GM12874 (cell line): ENCODE results near the gene TFEB.

Source experiments
- TF ChIP-seq, protein P1 (sequence below): IDR thresholded peaks from 2 replicates; pipeline ENCODE4 v1.5.1; 2011; ENCODE audit warnings: low read depth, mild to moderate bottlenecking, control low read depth, low read length, moderate library complexity; ENCODE audit not compliant: insufficient read depth

Gene TFEB

GRCh38 chr6:41719436-41720261 lies 15.8 kb downstream of the TFEB start:
- TF ChIP-seq, protein P1, sequence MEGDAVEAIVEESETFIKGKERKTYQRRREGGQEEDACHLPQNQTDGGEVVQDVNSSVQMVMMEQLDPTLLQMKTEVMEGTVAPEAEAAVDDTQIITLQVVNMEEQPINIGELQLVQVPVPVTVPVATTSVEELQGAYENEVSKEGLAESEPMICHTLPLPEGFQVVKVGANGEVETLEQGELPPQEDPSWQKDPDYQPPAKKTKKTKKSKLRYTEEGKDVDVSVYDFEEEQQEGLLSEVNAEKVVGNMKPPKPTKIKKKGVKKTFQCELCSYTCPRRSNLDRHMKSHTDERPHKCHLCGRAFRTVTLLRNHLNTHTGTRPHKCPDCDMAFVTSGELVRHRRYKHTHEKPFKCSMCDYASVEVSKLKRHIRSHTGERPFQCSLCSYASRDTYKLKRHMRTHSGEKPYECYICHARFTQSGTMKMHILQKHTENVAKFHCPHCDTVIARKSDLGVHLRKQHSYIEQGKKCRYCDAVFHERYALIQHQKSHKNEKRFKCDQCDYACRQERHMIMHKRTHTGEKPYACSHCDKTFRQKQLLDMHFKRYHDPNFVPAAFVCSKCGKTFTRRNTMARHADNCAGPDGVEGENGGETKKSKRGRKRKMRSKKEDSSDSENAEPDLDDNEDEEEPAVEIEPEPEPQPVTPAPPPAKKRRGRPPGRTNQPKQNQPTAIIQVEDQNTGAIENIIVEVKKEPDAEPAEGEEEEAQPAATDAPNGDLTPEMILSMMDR, result no peak

DNA sequence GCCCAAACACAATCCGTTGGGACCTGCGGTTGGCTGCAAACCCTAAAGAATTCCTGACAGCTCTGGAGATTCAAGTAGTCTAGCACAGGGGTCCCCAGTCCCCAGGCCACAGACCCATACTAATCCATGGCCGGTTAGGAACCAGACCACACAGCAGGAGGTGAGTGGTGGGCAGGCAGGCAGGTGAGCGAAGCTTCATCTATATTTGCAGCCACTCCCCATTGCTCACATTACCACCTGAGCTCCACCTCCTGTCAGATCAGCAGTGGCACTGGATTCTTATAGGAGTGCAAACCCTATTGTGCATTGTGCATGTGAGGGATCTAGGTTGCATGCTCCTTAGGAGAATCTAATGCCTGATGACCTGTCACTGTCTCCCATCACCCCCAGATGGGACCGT lies 16.6 kb downstream of the TFEB start:
- TF ChIP-seq, protein P1, result no peak

- TF ChIP-seq, protein P1, result no peak
Measured at GRCh38 chr6:41717392-41717736, 18.0 kb downstream of the TFEB start.

DNA sequence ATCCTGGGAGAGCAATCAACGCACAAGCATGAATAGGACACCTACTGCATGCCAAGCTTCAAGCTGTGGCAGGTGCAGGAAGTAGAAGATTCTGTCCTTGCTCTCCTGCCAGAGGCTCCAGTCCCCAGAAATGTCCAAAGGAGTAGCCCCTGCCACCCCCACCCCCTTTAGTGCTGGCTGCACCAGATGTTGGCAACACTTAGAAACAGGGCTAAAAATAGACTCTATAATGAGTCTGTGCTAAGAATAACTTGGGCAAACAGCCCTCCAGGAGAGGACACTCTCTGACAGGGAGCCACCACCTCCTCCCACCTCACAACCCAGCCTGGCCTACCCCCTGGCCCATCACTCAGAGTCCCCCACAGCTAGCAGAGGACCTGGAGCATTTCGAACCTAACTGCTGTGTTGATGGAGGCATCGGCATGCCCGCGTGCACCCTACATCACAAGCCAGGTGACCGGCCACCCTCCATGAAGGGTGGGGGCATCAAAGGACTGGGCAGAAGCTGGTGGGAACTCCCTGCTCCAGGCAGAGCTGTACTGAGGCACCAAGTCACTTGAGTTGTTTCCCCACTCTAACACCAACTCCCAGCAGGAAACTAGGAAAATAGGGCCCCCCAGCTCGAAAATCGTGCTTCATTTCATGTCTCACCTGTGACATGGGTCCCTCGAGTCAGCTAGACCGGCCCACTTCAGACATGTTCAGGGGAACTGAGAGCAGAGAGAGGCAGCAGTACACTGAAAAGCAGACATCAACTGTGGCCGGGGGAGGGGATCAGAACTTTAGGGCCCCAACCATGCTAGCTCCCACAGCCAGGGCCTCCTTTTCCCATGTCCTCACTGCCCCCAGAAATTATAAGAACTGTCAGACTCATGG lies 18.7 kb downstream of the TFEB start:
- TF ChIP-seq, protein P1, result no peak

- TF ChIP-seq, protein P1, result no peak
Measured at GRCh38 chr6:41715795-41716515, 19.5 kb downstream of the TFEB start.

DNA sequence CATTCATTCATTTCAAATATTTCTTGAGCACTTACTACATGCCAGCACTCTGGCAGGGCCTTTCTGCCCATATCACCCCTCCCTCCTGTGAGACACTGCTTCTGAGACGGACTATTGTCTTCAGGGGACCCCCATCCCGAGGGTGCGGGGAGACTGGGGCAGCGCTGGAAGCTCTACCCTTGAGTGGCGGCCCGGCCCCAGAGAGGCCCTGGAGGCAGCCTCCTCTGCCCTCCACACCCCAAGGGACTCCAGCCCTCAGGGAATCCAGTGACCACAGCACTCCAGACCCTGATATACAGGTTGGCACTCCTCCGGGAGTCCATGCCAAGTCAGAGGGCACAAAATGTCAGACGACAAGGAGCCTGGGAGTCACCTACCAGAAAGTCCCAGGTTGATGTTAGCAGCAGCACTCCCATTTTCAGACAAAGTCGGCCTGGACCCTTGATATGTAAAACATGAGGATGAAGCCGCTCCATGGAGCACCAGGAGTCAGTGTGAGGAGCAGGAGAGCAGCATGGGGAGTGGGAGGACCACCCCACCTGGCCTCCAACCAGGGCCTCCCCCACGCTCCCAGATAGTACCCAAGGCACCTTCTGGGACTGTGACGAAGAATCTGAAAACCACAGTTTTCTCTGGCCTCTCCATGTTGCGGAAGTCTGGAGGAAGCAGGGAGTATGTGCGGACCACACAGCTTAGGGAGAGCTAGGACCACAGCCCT lies 20.7 kb downstream of the TFEB start:
- TF ChIP-seq, protein P1, result no peak
